ENCODE results near the gene PRR12.

Gene PRR12

GRCh38 chr19:49592486-49593232 lies 1.7 kb downstream of the PRR12 start:
- DNase-seq (ENCODE audit: low read depth in 2 of 2): no peak

DNA sequence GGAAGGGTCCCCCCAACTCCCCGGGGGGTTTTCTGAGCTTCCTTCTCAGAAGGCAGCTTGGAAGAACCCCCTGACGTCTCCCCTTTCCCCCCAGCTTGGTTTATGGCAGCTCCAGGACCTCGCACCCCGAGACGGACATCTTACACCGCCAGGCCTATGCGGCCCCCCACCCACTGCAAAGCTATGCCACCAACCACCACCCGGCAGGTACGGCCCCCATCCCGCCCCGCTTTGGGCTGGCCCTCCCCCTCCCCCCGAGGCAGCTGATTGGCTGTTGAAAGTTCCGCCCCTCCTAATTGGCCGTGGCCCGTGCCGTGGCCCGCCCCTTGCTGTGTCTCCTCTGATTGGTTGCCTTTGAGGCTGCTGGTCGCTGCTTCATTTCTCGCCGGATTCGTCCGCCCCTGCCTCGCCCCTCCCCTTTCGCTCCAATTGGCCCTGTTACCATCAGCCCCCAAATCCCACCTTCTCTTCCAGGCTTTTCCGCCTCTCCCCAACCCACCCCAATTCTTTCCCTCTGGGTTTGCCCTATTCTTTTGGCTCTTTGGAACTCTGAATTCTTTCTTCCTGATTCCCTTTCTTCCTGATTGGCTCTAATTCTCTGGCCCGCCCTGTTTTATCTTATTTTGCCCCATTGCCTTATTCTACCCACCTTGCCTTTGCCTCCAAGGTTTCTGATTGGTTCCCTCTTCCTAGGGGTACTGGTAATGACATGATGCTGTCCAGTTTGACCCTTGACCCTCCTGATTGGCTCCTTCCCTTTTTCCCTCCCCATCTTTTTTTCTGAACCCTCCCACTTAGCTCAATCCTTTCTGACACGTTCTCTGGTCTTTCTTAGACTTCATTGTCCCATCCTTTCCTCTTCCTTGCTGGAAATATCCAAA lies 2.5 kb downstream of the PRR12 start:
- peak; percentile 88 to 89 for DNase-seq (ENCODE audit: low read depth in 2 of 2)

- no peak for DNase-seq (ENCODE audit: low read depth in 2 of 2)
Observed at GRCh38 chr19:49594157-49594992, 3.4 kb downstream of the PRR12 start.

- DNase-seq (ENCODE audit: low read depth in 2 of 2): no peak
Observed at GRCh38 chr19:49594993-49595818, 4.2 kb downstream of the PRR12 start.

DNA sequence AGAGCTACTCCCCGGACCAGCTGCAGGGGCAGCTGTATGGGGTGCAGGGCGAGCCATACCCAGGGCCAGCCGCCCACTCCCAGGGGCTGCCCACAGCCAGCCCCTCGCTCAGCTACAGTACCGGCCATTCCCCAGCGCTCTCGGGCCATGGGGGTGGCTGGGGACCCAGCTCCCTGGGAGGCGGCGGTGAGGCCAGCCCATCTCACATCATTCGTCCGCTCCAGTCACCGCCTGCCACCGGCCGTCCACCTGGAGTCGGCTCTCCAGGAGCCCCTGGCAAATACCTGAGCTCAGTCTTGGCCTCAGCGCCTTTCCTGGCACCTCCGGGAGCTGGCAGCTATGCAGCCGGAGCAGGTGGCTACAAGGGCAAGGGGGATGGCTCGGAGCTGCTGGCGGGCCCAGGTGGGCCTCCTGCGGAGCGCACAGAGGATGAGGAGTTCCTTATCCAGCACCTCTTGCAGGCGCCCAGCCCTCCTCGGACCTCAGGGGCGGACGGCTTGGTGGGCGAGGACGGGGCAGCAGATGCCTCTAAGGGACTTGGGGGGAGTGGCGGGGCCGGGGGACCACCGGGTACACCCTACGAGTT lies 4.9 kb downstream of the PRR12 start:
- DNase-seq (ENCODE audit: low read depth in 2 of 2): no peak

DNA sequence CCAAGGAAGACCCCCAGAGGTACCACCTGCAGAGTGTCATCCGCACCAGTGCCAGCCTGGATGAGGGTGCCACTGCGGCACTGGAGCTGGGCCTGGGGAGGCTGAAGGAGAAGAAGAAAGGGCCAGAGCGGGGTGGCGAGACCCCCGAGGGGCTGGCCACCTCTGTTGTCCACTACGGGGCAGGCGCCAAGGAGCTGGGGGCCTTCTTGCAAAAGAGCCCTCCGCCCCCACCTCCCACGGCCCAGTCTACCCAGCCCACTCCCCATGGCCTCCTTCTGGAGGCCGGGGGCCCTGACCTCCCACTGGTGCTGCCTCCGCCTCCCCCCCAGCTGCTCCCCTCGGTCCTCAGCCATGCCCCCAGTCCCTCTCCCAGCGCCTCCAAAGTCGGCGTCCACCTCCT lies 5.4 kb downstream of the PRR12 start:
- DNase-seq (ENCODE audit: low read depth in 2 of 2): no peak

DNA sequence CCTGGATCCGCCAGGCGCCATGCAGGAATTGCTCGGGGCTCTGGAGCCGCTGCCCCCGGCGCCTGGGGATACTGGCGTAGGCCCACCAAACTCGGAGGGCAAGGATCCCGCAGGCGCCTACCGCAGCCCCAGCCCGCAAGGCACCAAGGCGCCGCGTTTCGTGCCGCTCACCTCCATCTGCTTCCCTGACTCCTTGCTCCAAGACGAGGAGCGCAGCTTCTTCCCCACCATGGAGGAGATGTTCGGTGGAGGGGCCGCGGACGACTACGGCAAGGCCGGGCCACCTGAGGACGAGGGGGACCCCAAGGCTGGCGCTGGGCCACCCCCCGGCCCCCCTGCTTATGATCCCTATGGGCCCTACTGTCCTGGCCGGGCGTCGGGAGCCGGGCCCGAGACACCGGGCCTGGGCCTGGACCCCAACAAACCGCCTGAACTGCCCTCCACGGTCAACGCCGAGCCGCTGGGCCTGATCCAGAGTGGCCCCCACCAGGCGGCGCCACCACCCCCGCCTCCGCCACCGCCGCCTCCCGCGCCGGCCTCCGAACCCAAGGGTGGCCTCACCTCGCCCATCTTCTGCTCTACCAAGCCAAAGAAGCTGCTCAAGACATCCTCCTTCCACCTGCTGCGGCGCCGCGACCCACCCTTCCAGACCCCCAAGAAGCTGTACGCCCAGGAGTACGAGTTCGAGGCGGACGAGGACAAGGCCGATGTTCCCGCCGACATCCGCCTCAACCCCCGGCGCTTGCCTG lies 6.1 kb downstream of the PRR12 start:
- DNase-seq (ENCODE audit: low read depth in 2 of 2): no peak

- DNase-seq (ENCODE audit: low read depth in 2 of 2): no peak
Observed at GRCh38 chr19:49597703-49597974, 6.7 kb downstream of the PRR12 start.

GRCh38 chr19:49599378-49600295 lies 8.7 kb downstream of the PRR12 start:
- DNase-seq (ENCODE audit: low read depth in 2 of 2): no peak

DNA sequence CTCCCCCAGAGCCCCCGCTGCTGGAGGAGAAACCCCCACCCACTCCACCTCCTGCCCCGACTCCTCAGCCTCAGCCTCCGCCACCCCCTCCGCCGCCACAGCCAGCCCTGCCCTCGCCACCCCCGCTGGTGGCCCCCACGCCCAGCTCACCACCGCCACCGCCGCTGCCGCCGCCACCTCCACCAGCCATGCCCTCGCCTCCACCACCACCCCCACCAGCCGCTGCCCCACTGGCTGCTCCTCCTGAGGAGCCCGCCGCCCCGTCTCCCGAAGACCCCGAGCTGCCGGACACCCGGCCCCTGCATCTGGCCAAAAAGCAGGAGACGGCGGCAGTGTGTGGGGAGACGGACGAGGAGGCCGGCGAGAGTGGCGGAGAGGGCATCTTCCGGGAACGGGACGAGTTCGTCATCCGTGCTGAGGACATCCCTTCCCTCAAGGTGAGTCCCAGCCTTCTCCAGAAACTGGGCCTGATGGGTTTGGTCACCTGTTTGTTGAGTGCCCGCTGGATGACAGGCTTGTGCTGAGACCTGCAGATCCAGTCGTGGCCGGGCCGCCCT lies 10.6 kb downstream of the PRR12 start:
- no peak for DNase-seq (ENCODE audit: low read depth in 2 of 2)

DNA sequence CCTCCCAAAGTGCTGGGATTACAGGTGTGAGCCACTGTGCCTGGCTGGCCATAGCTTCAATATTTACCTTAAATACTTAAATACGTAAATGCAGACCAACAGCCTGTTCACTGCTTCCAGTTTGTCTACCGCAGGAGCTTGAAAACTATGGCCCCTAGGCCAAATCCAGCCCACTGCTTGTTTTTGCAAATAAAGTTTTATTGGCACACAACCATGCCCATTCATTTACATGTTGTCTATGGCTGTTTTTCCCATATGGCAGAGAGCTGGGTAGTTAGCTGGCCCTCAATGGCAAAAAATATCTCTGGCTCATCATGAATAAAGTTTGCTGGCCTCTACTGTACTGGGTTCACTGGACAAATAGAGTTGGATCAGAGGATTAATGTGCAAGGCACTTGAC lies 11.8 kb downstream of the PRR12 start:
- DNase-seq (ENCODE audit: low read depth in 2 of 2): no peak

DNA sequence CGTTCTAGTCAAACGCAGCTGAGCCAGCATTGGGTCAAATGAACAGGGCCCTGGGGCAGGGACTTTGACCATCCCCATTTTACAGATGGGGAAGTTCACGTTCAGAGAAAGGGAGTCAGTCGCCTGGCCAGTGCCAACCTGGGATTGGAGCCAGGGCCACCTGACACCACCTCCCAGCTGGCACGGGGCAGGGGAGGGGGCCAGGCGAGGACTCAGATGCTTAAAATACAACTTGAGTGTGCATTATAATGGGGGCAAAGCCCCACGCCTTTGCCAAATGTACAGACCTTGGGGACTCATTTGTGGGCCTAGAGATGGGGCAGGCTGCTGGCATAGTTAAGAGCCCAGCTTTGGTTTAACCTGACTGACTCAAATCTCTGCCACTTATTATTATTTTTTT lies 14.6 kb downstream of the PRR12 start:
- DNase-seq (ENCODE audit: low read depth in 2 of 2): no peak

- DNase-seq (ENCODE audit: low read depth in 2 of 2): no peak
Observed at GRCh38 chr19:49609499-49610092, 18.6 kb downstream of the PRR12 start.

DNA sequence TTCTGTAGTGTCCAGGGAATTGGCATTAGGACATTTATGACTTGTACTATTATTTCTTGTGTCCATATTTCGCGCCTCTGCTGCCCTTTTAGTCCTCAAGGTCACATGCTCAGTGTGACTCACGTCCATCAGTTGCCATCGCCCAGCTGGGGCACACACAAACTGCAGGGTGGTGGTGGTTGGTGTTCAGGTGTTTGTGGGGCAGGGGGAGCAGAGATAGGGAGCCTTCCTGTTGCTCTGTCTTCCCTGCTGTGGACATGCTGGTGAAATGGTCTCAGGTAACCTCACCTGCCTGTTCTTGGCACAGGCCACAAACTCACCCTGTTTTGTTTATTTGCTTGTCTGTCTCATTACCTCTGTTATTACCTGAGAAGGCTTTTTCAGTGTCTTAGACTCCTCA lies 22.4 kb downstream of the PRR12 start:
- no peak for DNase-seq (ENCODE audit: low read depth in 2 of 2)

DNA sequence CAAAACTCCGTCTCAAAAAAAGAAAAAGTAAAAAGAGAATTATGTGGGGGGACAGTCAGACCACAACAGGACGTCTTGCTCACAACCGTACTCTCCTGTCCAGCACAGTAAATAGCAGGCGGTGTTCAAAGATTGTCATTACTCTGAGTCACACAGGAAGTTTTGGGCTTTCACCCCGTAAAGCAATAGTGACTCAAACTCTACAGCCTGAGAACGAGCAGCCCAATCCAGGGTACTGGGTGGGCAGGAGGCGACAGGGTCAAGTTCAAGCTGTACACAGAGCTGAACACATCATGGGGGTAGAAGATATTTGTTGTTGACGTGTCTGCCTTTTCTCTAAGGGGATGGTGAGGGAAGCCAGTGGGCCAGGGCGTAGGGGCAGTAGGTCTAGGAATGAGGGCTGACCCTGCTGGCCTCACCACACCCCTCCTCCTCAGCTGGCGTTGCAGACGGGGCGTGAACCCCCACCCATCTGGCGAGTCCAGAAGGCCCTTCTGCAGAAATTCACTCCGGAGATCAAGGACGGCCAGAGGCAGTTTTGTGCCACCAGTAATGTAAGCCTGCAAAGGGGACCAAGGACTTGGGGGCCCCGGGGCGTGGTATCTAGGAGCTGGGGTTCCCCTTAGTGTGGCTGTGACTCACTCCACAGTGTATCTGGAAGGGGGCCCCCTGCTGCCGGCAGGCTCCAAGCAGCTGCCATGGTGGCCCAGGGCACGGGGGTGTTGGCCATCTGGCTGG lies 23.3 kb downstream of the PRR12 start:
- DNase-seq (ENCODE audit: low read depth in 2 of 2): no peak

GRCh38 chr19:49615861-49616260 lies 24.9 kb downstream of the PRR12 start:
- no peak for DNase-seq (ENCODE audit: low read depth in 2 of 2)

DNA sequence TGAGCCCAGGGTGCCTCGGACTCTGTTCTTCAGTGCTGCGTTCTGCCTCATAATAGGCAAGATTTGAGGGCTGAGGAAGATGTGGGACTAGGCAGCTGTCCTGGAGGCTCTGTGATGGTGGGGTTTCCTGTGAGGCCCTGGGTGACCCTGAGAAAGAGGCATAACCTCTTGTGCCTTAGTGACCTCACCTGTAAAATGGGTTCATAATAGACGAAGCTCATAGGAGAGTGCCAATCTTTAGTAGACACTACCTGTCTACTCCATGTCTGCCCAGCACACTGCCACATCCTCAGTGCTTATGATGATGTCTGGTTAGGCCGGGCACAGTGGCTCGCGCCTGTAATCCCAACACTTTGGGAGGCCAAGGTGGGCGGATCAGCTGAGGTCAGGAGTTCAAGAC lies 25.6 kb downstream of the PRR12 start:
- no peak for DNase-seq (ENCODE audit: low read depth in 2 of 2)

DNA sequence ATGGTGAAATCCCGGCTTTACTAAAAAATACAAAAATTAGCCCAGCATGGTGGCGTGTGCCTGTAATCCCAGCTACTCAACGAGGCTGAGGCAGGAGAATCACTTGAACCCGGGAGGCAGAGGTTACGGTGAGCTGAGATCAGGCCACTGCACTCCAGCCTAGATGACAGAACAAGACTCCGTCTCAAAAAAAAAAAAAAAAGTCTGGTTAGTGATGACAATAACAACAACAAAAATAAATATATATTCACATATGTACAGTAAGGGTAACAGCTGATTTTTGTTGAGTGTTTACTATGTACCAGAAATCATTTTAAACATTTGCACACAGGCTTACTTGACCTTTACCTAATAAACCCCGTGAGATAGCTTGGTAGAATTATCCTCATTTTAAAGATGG lies 26.0 kb downstream of the PRR12 start:
- DNase-seq (ENCODE audit: low read depth in 2 of 2): no peak

All from stimulated activated CD8-positive, alpha-beta memory T cell treated with anti-CD3 and anti-CD28 coated beads, Interleukin-7, amount 100 ng/mL, for 4 hours (primary cell).